Measurements from ENCODE around the gene PAIP2. TPM values are rescaled to one million over a fixed set of nuclear protein-coding genes. Genes with fewer than 3 reads are reported as not detected.
"Not testable (repeated sequence)": the region's sequence is repeated elsewhere in the genome, so short reads cannot be mapped to it uniquely, and the experiment has no call there.

Gene PAIP2
- total RNA-seq, 1 donor from 2014 or later = 76.0 TPM

- no peak for DNase-seq
These were observed 26.5 kb upstream of the PAIP2 start for GRCh38 chr5:139315056-139315615.

- DNase-seq = no peak
These were observed 5.8 kb upstream of the PAIP2 start for GRCh38 chr5:139335811-139336210.

DNA sequence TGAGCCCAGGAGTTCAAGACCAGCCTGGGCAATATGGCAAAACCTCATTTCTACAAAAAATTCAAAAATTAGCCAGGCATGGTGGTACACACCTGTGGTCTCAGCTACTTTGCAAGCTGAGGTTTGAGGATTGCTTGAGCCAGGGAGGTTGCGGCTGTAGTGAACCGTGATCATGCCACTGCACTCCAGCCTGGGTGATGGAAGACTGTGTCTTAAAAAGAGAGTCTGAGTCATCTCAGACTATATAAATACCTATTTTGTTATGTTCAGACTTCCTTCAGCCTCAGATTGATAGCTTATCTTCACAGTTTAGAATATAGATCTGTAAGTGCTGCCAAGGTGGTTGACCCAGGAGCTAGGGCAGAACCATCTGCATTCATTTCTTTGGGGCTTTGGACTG, 1.6 kb upstream of the PAIP2 start:
- DNase-seq = no peak

- DNase-seq = no peak
These were observed 416 bp upstream of the PAIP2 start for GRCh38 chr5:139341187-139341688.

- no peak for DNase-seq
These were observed 719 bp downstream of the PAIP2 start for GRCh38 chr5:139342423-139342723.

DNA sequence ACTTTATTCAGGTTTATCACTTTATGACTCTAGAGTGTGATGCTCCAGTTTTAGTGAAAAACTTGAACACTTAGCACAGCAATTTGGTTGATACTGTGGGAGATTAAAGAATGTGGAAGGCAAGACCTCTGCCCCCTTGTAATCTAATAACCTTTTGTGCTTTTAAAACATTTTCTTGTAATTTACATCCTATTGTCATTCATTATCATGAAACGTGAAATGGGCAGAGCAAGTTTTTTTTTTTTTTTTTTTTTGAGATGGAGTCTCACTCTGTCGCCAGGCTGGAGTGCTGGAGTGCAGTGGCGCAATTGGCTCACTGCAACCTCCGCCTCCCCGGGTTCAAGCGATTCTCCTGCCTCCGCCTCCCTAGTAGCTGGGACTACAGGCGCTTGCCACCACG, 1.8 kb downstream of the PAIP2 start:
- DNase-seq = no peak

- no peak for DNase-seq
These were observed 2.5 kb downstream of the PAIP2 start for GRCh38 chr5:139344177-139344576.

DNA sequence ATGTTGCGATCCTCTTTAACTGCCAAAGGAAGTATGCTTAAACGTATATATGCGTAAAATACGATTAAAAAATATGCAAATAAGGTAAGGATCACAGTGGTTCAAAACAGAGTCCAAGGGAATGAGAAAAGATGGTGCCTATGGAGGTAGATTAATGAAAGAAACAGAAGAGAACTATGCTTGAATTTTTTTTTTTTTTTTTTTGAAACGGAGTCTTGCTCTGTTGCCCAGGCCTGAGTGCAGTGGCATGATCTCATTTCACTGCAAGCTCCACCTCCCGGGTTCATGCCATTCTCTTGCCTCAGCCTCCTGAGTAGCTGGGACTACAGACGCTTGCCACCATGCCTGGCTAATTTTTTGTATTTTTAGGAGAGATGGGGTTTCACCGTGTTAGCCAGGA, 3.8 kb downstream of the PAIP2 start:
- not testable (repeated sequence) for DNase-seq

DNA sequence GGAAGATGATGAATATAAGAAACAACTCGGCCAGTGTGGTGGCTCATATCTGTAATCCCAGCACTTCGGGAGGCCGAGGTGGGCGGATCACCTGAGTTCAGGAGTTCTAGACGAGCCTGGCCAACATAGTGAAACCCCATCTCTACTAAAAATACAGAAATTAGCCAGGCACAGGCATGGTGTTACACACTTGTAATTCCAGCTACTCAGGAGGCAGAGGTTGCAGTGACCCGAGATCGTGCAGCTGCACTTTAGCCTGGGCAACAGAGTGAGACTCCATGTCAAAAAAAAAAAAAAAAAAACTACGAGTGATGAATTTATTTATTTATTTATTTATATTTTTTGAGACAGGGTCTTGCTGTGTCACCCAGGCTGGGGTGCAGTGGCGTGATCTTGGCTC, 6.2 kb downstream of the PAIP2 start:
- not testable (repeated sequence) for DNase-seq

DNA sequence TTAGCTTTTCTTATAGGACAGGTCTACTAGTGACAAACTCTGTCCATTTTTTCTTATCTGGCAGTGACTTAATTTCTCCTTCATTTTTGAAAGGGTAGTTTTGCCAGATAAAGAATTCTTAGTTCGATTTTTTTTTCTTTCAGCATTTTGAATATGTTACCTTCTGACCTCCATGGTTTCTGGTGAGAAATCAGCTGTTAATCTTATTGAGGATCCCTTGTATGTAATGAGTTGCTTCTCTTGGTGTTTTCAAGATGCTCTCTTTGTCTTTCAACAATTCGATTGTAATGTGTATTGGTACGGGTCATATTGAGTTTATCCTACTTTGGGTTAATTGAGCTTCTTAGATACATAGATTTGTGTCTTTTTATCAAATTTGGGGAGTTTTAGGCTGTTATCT, 12.5 kb downstream of the PAIP2 start:
- DNase-seq = no peak

DNA sequence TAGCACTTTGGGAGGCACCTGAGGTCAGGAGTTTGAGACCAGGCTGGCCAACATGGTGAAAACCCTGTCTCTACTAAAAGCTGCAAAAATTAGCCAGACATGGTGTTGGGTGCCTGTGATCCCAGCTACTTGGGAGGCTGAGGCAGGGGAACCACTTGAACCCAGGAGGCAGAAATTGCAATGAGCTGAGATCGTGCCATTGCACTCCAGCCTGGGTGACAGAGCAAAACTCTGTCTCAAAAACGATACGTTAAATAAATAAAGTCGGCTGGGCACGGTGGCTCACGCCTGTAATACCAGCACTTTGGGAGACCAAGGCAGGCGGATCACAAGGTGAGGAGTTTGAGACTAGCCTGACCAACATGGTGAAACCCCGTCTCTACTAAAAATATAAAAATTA, 14.2 kb downstream of the PAIP2 start:
- not testable (repeated sequence) for DNase-seq

DNA sequence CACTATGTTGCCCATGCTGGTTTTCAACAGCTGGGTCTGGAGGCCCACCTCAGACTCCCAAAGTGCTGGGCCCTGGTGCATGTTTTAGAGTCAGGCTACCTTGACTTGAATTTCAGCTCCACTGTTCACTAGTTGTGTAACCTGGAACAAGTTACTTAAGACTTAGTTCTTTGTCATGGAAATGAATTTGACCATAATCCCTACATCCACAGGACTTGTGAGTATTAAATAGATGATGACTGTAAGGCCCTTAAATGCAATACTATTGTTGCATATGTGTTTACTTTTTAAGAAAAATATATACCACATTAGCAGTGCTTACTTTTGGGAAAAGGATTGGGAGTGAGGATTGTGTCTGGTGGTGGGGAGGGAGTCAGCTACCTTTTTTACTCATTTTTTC, 16.4 kb downstream of the PAIP2 start:
- DNase-seq = no peak

DNA sequence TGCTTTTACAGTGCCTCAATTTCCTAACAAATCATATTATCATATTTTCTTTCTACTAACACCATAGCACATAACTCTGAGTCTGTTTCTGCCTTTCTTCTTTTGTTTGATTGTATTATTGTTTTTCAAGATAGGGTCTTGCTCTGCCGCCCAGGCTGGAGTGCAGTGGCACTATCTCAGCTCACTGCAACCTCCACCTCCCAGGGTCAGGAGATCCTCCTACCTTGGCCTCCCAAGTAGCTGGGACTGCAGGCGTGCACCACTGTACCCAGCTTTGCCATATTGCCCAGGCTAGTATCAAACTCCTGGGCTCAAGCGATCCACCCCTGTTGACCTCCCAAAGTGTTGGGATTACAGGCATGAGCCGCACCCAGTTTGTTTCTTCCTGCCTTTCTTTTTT, 18.7 kb downstream of the PAIP2 start:
- no peak for DNase-seq

DNA sequence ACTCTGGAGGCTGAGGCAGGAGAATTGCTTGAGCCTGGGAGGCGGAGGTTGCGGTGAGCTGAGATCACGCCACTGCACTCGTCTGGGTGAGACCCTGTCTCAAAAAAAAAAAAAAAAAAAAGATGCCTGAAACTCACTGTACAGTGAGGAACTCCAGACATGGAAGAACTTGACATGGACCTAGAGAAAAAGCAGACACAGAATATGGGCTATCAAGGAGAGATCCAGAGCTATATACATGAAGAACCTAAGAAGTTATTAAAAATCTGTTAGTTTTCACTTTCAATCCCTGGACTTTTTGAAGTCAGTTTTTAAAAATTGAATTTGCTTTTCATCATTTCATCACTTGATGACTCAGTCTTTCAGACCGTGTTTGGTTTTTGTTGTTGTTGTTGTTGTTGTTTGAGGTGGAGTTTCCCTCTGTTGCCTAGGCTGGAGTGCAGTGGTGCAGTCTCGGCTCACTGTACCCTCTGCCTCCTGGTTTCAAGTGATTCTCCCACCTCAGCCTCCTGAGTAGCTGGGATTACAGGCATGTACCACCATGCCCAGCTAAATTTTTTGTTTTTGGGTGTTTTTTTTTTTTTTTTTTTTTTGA, 20.3 kb downstream of the PAIP2 start:
- DNase-seq = no peak

- DNase-seq = no peak
These were observed 22.3 kb downstream of the PAIP2 start for GRCh38 chr5:139363937-139364336.

- DNase-seq = no peak
These were observed 22.8 kb downstream of the PAIP2 start for GRCh38 chr5:139364466-139364865.

GRCh38 chr5:139368613-139369012, 27.0 kb downstream of the PAIP2 start:
- DNase-seq = no peak

DNA sequence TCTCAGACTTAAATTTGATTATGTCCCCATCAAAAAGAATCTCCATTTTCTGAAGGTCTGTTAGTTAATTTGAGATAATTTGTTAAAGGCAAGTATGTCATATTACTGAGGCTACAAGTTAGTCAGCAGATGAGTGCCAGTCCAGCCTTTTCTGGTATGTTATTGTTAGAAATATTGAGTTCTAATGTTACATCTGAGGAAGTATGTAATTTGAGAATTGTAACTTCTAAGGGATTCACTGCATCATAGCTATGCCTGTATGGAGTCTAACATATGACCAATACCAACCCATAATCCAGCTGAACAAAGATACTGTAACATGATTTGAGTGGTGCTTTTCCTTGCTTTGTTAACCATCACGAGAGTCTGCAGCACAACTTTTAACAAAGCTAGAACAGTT, 27.5 kb downstream of the PAIP2 start:
- no peak for DNase-seq

GRCh38 chr5:139371482-139372435, 30.1 kb downstream of the PAIP2 start:
- DNase-seq = no peak

DNA sequence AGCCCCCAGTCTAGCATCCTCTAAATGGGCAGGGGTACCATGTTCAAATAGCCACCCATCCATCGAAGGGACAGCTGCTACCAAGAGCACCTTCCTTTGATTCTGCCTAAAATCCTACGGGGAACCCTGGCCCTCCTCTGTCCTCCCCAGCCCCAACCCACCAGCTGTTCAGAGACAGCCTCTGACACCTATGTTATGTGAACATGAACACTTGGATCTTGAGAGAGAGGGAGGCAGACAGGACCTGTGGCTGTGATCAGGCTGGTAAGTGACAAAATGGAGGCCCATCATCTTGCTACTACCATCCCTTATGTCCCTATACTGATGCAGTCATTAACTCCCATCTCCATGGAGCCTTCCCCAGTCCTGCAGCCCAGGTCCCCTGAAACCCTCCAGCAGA, 33.3 kb downstream of the PAIP2 start:
- DNase-seq = no peak

- no peak for DNase-seq
These were observed 34.7 kb downstream of the PAIP2 start for GRCh38 chr5:139376364-139376763.

DNA sequence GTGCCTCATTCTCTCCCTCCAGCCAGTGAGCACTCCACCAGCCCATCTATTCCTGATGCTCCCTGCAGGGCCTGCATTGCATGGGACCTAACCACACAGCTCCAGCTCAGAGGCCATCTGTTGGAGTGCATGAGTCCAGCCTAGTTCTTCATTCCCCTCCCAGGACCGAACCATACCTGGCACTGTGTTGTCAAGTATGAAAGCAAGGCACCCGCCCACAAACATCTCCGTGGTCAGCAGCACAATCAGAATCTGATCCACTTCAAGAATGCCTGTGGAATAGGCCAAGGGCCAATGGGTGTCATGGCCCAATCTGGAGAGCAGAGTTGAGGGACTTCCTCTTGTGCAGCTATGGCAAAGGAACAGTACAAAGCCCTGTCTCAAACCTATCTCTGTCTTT, 35.6 kb downstream of the PAIP2 start:
- DNase-seq = no peak

DNA sequence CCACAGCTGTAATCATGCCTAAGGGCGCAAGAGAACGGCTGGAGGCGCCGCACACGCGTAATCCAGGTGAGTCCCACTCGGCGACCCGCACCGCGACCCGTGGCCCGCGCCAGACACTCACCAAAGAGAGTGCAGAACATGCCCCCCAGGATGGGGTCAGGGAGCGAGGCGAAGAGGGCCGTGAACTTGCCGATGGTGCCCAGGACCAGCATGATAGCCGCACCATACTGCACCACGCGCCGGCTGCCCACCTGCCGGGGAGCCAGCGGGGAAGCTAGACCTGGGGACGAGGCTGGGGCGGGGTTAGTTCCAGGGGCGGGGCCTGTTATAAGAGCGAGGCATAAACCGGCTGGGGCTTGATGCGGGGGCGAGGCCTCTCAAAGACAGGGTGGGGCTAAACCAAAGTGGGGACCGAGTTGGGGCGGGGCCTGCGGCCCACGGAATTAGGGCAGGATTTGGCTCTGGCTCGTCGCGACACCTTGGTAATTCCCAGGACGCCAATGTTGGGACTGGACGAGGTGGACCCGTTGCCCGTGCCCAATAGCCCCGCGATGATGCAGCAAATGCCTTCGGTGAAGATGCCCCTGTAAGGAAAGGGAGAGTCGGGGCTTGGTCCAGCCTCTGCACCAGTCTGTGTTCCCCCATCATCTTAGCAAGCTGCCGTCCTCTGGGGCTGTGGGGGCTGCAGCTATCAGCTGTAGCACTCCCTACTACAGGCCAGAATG, 36.6 kb downstream of the PAIP2 start:
- DNase-seq = no peak

All from skin of body (tissue), 2 donors.